DOHH2 (cell line): Measurements from ENCODE around the gene KCNMA1.

ENCODE experiments used
- H3F3A ChIP-seq: fragments of 200-600 bp; sonication (generic), shearing (Covaris generic); 2 replicates; pipeline ENCODE4 v1.6.0; 2016; ENCODE audit warnings: antibody characterized with exemption, mild to moderate bottlenecking; ENCODE audit not compliant: control insufficient read depth, insufficient read depth
- H3K27ac ChIP-seq: fragments of 200-600 bp; sonication (generic); 2 replicates; pipeline ENCODE4 v1.5.1; 2014; ENCODE audit warnings: low read depth, mild to moderate bottlenecking, low read length, moderate library complexity
- H3K27me3 ChIP-seq: fragments of 200-600 bp; sonication (generic); 2 replicates; pipeline ENCODE4 v1.6.1; 2014; ENCODE audit warnings: mild to moderate bottlenecking, low read length, mixed read lengths; ENCODE audit not compliant: control insufficient read depth
- H3K36me3 ChIP-seq: fragments of 200-600 bp; sonication (generic); 2 replicates; pipeline ENCODE4 v1.6.1; 2014; ENCODE audit warnings: mild to moderate bottlenecking, low read length, moderate library complexity, mixed read lengths; ENCODE audit not compliant: control insufficient read depth
- H3K4me1 ChIP-seq: fragments of 200-600 bp; sonication (generic); 2 replicates; pipeline ENCODE4 v1.6.1; 2014; ENCODE audit warnings: mild to moderate bottlenecking, low read length, mixed read lengths; ENCODE audit not compliant: control insufficient read depth
- H3K4me2 ChIP-seq: fragments of 200-600 bp; sonication (generic); 2 replicates; pipeline ENCODE4 v1.6.0; 2014; ENCODE audit warnings: mild to moderate bottlenecking, low read length, moderate library complexity
- H3K4me3 ChIP-seq: fragments of 200-600 bp; sonication (generic); 2 replicates; pipeline ENCODE4 v1.5.1; 2014; ENCODE audit warnings: mild to moderate bottlenecking, low read length, mixed read lengths
- H3K79me2 ChIP-seq: fragments of 200-600 bp; sonication (generic); 2 replicates; pipeline ENCODE4 v1.6.1; 2014; ENCODE audit warnings: mild to moderate bottlenecking, low read length, mixed read lengths; ENCODE audit not compliant: control insufficient read depth
- H3K9me2 ChIP-seq: fragments of 200-600 bp; sonication (generic); replicated peaks from 2 replicates; pipeline ENCODE4 v1.6.1; 2014; ENCODE audit warnings: mild to moderate bottlenecking, low read length, mixed read lengths; ENCODE audit not compliant: control insufficient read depth
- H3K9me3 ChIP-seq: fragments of 200-600 bp; sonication (generic); 2 replicates; pipeline ENCODE4 v1.6.1; 2014; ENCODE audit warnings: antibody characterized with exemption, low read length, mixed read lengths; ENCODE audit not compliant: control insufficient read depth, insufficient read depth
- H4K20me1 ChIP-seq: fragments of 200-600 bp; sonication (generic); 2 replicates; pipeline ENCODE4 v1.6.0; 2014; ENCODE audit warnings: low read depth, mild to moderate bottlenecking, antibody characterized with exemption, low read length, moderate library complexity; ENCODE audit not compliant: control insufficient read depth, insufficient read depth
- EZH2phosphoT487 ChIP-seq: fragments of 200-600 bp; sonication (generic); IDR thresholded peaks from 2 replicates; pipeline ENCODE4 v1.6.1; 2017; ENCODE audit warnings: borderline replicate concordance, mild to moderate bottlenecking, antibody characterized with exemption, low read length, moderate library complexity, mixed read lengths
- TF ChIP-seq, protein P1 (sequence below): fragments of 200-600 bp; sonication (generic); IDR thresholded peaks from one replicate; pipeline ENCODE4 v1.5.1; 2014; ENCODE audit warnings: antibody characterized with exemption, mild to moderate bottlenecking, low read depth, low read length; ENCODE audit not compliant: poor library complexity, severe bottlenecking

Gene KCNMA1

DNA sequence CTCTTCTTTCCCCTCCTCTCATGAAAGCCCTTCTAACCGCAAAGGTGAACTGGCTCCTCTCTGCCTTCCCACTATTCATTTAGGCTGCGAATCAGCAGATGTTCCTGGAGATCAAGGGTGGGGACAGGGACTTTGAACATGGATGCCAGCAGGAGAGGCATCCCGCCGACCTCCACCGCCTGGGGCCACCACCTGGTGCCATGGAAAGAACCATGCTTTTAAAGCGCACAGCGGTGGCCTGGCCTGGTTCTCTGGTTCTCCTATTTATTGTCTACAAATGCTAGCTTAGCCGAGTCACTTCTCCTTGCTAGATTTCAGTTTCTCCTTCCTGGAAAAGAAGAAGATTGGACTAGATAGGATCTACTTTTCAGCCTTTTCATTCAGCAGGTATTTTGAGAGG is 43.2 kb upstream of the KCNMA1 start:
- Histone ChIP-seq H3K4me3 (no peak overlapping the region), H3F3A (no peaks in the 10 kb centered on the region), H3K79me2 (no peaks in the 10 kb centered on the region), H3K9me3 (no peaks in the 10 kb centered on the region), H3K27me3 (peaks cover 33% of the 10 kb centered on the region), H3K4me2 (no peak overlapping the region), H3K4me1 (no peaks in the 10 kb centered on the region), H4K20me1 (no peaks in the 10 kb centered on the region), H3K36me3 (no peaks in the 10 kb centered on the region), H3K27ac (no peak overlapping the region), H3K9me2 (no peaks in the 10 kb centered on the region)
- TF ChIP-seq, protein P1, sequence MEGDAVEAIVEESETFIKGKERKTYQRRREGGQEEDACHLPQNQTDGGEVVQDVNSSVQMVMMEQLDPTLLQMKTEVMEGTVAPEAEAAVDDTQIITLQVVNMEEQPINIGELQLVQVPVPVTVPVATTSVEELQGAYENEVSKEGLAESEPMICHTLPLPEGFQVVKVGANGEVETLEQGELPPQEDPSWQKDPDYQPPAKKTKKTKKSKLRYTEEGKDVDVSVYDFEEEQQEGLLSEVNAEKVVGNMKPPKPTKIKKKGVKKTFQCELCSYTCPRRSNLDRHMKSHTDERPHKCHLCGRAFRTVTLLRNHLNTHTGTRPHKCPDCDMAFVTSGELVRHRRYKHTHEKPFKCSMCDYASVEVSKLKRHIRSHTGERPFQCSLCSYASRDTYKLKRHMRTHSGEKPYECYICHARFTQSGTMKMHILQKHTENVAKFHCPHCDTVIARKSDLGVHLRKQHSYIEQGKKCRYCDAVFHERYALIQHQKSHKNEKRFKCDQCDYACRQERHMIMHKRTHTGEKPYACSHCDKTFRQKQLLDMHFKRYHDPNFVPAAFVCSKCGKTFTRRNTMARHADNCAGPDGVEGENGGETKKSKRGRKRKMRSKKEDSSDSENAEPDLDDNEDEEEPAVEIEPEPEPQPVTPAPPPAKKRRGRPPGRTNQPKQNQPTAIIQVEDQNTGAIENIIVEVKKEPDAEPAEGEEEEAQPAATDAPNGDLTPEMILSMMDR: no peak
- TF ChIP-seq EZH2phosphoT487: no peak

DNA sequence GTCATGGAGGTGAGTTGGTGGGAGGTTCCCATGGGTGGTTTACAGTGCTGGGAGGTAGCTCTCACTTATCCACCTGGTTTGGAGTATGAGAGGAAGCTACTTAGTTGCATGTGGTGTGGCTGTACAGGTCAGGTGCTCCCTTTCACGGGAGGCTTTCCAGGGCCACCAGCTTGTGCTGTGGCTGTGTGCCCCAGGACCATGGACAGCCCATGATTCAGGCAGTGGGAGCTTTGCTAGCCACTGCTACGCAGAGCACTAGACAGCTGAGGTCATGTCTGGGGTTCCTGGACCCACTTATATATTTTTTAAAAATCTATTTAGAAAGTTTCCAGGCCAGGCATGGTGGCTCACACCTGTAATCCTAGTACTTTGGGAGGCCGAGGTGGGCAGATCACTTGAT is 42.5 kb upstream of the KCNMA1 start:
- no peaks in the 10 kb centered on the region for H3K9me2 ChIP-seq
- no peaks in the 10 kb centered on the region for H3K79me2 ChIP-seq
- no peaks in the 10 kb centered on the region for H3K36me3 ChIP-seq
- H3K9me3 ChIP-seq: no peaks in the 10 kb centered on the region
- H3K27ac ChIP-seq: no peak overlapping the region
- H4K20me1 ChIP-seq: no peaks in the 10 kb centered on the region
- H3K4me2 ChIP-seq: no peak overlapping the region
- H3K4me1 ChIP-seq: no peaks in the 10 kb centered on the region
- peaks cover 31% of the 10 kb centered on the region for H3K27me3 ChIP-seq
- H3K4me3 ChIP-seq: no peak overlapping the region
- H3F3A ChIP-seq: no peaks in the 10 kb centered on the region
- TF ChIP-seq, protein P1: no peak
- no peak for TF ChIP-seq EZH2phosphoT487

GRCh38 chr10:77679217-77679616 is 41.6 kb upstream of the KCNMA1 start:
- H3K4me3 ChIP-seq: no peak overlapping the region
- no peaks in the 10 kb centered on the region for H3K79me2 ChIP-seq
- no peaks in the 10 kb centered on the region for H3K9me3 ChIP-seq
- H3K4me1 ChIP-seq: no peaks in the 10 kb centered on the region
- peaks cover 31% of the 10 kb centered on the region for H3K27me3 ChIP-seq
- no peaks in the 10 kb centered on the region for H3F3A ChIP-seq
- no peaks in the 10 kb centered on the region for H3K36me3 ChIP-seq
- H3K9me2 ChIP-seq: no peaks in the 10 kb centered on the region
- no peak overlapping the region for H3K4me2 ChIP-seq
- no peaks in the 10 kb centered on the region for H4K20me1 ChIP-seq
- TF ChIP-seq EZH2phosphoT487: no peak
- TF ChIP-seq, protein P1: no peak
- H3K27ac ChIP-seq: no peak overlapping the region

GRCh38 chr10:77678146-77678545 is 40.5 kb upstream of the KCNMA1 start:
- H3K4me1 ChIP-seq: no peaks in the 10 kb centered on the region
- H3K79me2 ChIP-seq: no peaks in the 10 kb centered on the region
- H3K9me2 ChIP-seq: no peaks in the 10 kb centered on the region
- peaks cover 25% of the 10 kb centered on the region for H3K27me3 ChIP-seq
- no peak overlapping the region for H3K4me2 ChIP-seq
- H4K20me1 ChIP-seq: no peaks in the 10 kb centered on the region
- no peak overlapping the region for H3K4me3 ChIP-seq
- H3K27ac ChIP-seq: no peak overlapping the region
- H3K36me3 ChIP-seq: no peaks in the 10 kb centered on the region
- no peaks in the 10 kb centered on the region for H3F3A ChIP-seq
- no peak for TF ChIP-seq EZH2phosphoT487
- TF ChIP-seq, protein P1: no peak
- H3K9me3 ChIP-seq: no peaks in the 10 kb centered on the region
